H1 (cell line): ENCODE measurements around the gene PROSER3. TPM values are rescaled to one million over a fixed set of nuclear protein-coding genes. Genes with fewer than 3 reads are reported as not detected.

Source experiments
- MAX ChIP-seq: IDR thresholded peaks from 2 replicates; pipeline ENCODE4 v1.6.1; 2012; ENCODE audit warnings: inconsistent platforms
- RNF2 ChIP-seq: fragments of 200-900, 300-1000 bp; sonication (generic); IDR thresholded peaks from 2 replicates; pipeline ENCODE4 v1.7.1; 2016; ENCODE audit warnings: borderline replicate concordance, low read depth, mild to moderate bottlenecking, antibody characterized with exemption, low read length; ENCODE audit not compliant: poor library complexity, severe bottlenecking; ENCODE audit errors: missing control alignments
- polyA plus RNA-seq, 7 experiments: library from polyadenylated mRNA; depleted of rRNA in 3 of 7; stranded (reverse) in 5 of 7; unstranded in 2 of 7; fragments of >200 nt in 5 of 7; fragments of 200-250 nt in 2 of 7; gene quantifications; 1 replicate in 5 of 7; 2 replicates in 1 of 7; 4 replicates in 1 of 7; pipeline versions ENCODE4 v1.2.1 to v1.2.3, GENCODE V29; 2011 to 2013; ENCODE audit warnings: missing spikeins in 2 of 7, mixed read lengths in 2 of 7
- total RNA-seq: library from RNA; stranded (reverse); fragmentation: NEBNext Ultra II Directional; extraction: Animal tissue kit (Norgen Biotek cat#: 25700); gene quantifications from 2 replicates; pipeline ENCODE4 v1.2.1, GENCODE V29; 2021
- TF ChIP-seq, protein P1 (sequence below): fragments of 300-600 bp; sonication (generic); IDR thresholded peaks from 2 replicates; pipeline ENCODE4 v1.7.1; 2012; ENCODE audit warnings: low read length, moderate library complexity, mild to moderate bottlenecking, inconsistent platforms; ENCODE audit not compliant: insufficient replicate concordance

Gene PROSER3
- total and polyA plus RNA-seq, 2 of the 8 experiments (the other 6 are each of a cell fraction or from before 2014, with no cell fraction given), result 17.8 to 28.9 TPM

DNA sequence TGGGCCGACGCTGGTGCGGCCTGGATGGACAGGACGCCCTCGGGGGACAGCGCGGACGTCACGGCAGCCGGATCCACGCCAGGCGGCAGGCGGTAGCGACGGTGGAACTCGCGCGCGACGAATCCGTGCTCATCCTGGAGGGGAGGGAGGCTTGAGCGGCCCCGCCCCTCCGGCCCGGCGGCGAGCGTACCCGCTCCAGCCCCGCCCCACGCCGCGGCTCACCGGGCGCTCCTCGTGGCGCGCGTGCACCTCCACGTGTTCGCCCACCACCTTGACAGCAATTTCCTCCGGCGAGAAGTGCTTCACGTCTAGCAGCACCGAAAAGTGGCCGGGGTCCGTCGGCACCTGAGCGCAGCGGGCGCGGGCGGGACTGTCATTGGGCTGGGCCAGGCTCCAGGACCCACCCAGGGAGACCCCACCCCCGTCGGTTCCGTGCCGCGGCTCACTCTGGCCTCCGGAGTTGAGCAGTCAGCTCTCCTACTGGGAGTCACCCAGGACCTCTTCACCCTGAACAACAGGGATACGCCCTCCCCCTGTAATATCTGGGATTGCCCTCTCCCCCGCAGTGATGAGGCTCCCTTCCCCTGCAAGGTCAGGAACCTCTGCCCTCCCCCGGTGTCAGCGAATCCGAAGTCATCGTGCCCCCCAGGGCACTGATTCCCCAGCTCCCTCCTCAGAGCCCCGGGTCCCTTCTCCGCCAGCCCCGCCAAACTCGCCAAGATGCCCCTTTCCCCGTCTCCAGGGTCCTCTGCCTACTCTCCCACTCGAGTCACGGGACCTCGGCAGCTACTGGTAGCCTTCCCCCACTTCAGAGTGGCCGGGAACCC lies 2.2 kb upstream of the PROSER3 start (continued):
- TF ChIP-seq, protein P1, sequence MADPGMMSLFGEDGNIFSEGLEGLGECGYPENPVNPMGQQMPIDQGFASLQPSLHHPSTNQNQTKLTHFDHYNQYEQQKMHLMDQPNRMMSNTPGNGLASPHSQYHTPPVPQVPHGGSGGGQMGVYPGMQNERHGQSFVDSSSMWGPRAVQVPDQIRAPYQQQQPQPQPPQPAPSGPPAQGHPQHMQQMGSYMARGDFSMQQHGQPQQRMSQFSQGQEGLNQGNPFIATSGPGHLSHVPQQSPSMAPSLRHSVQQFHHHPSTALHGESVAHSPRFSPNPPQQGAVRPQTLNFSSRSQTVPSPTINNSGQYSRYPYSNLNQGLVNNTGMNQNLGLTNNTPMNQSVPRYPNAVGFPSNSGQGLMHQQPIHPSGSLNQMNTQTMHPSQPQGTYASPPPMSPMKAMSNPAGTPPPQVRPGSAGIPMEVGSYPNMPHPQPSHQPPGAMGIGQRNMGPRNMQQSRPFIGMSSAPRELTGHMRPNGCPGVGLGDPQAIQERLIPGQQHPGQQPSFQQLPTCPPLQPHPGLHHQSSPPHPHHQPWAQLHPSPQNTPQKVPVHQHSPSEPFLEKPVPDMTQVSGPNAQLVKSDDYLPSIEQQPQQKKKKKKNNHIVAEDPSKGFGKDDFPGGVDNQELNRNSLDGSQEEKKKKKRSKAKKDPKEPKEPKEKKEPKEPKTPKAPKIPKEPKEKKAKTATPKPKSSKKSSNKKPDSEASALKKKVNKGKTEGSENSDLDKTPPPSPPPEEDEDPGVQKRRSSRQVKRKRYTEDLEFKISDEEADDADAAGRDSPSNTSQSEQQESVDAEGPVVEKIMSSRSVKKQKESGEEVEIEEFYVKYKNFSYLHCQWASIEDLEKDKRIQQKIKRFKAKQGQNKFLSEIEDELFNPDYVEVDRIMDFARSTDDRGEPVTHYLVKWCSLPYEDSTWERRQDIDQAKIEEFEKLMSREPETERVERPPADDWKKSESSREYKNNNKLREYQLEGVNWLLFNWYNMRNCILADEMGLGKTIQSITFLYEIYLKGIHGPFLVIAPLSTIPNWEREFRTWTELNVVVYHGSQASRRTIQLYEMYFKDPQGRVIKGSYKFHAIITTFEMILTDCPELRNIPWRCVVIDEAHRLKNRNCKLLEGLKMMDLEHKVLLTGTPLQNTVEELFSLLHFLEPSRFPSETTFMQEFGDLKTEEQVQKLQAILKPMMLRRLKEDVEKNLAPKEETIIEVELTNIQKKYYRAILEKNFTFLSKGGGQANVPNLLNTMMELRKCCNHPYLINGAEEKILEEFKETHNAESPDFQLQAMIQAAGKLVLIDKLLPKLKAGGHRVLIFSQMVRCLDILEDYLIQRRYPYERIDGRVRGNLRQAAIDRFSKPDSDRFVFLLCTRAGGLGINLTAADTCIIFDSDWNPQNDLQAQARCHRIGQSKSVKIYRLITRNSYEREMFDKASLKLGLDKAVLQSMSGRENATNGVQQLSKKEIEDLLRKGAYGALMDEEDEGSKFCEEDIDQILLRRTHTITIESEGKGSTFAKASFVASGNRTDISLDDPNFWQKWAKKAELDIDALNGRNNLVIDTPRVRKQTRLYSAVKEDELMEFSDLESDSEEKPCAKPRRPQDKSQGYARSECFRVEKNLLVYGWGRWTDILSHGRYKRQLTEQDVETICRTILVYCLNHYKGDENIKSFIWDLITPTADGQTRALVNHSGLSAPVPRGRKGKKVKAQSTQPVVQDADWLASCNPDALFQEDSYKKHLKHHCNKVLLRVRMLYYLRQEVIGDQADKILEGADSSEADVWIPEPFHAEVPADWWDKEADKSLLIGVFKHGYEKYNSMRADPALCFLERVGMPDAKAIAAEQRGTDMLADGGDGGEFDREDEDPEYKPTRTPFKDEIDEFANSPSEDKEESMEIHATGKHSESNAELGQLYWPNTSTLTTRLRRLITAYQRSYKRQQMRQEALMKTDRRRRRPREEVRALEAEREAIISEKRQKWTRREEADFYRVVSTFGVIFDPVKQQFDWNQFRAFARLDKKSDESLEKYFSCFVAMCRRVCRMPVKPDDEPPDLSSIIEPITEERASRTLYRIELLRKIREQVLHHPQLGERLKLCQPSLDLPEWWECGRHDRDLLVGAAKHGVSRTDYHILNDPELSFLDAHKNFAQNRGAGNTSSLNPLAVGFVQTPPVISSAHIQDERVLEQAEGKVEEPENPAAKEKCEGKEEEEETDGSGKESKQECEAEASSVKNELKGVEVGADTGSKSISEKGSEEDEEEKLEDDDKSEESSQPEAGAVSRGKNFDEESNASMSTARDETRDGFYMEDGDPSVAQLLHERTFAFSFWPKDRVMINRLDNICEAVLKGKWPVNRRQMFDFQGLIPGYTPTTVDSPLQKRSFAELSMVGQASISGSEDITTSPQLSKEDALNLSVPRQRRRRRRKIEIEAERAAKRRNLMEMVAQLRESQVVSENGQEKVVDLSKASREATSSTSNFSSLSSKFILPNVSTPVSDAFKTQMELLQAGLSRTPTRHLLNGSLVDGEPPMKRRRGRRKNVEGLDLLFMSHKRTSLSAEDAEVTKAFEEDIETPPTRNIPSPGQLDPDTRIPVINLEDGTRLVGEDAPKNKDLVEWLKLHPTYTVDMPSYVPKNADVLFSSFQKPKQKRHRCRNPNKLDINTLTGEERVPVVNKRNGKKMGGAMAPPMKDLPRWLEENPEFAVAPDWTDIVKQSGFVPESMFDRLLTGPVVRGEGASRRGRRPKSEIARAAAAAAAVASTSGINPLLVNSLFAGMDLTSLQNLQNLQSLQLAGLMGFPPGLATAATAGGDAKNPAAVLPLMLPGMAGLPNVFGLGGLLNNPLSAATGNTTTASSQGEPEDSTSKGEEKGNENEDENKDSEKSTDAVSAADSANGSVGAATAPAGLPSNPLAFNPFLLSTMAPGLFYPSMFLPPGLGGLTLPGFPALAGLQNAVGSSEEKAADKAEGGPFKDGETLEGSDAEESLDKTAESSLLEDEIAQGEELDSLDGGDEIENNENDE, result no peak
- TF ChIP-seq RNF2 (no peak), MAX (peak; percentile 86)
- TF ChIP-seq, all 59 proteins: peak for 5
